Gastrocnemius medialis (tissue), 4 donors: Measurements from ENCODE around the gene ARHGAP28. TPM values are rescaled to one million over a fixed set of nuclear protein-coding genes. Genes with fewer than 3 reads are reported as not detected.
A peak's percentile ranks its signal among the peaks of the same experiment; 100 is the strongest.

ENCODE experiments used
- ATAC-seq, 2 donors: fragments of 150-250 bp; one replicate each; pipeline ENCODE4 v1.9.1; 2016
- DNase-seq, 2 donors: peaks; one replicate each; pipeline ENCODE4 v3.0.0-alpha.2; 2019
- H3K27ac ChIP-seq, 4 donors: fragments of 200-600 bp; sonication (generic); 1 replicate in 1 of 4; 2 replicates in 3 of 4; pipeline ENCODE4 v1.5.1; 2016 to 2018; ENCODE audit warnings: mild to moderate bottlenecking in 2 of 4, moderate library complexity in 1 of 4
- H3K27me3 ChIP-seq, 3 donors: fragments of 200-600 bp; sonication (generic) in 2 of 3; 1 replicate in 1 of 3; 2 replicates in 2 of 3; pipeline versions ENCODE4 v1.5.1 to v1.6.0; 2016 to 2019; ENCODE audit warnings: mild to moderate bottlenecking in 1 of 3, moderate library complexity in 1 of 3
- H3K36me3 ChIP-seq, 2 donors: fragments of 200-600 bp; sonication (generic) in 1 of 2; one replicate each; pipeline ENCODE4 v1.5.1; 2017 to 2018
- H3K4me1 ChIP-seq, 2 donors: fragments of 200-600 bp; sonication (generic) in 1 of 2; one replicate each; pipeline ENCODE4 v1.5.1; 2016 to 2017; ENCODE audit warnings: mild to moderate bottlenecking in 2 of 2
- H3K4me3 ChIP-seq, 4 donors: fragments of 200-600 bp; sonication (generic) in 3 of 4; 1 replicate in 1 of 4; 2 replicates in 3 of 4; pipeline ENCODE4 v1.5.1; 2016 to 2019; ENCODE audit warnings: mild to moderate bottlenecking in 2 of 4
- H3K9me3 ChIP-seq, 3 donors: fragments of 200-600 bp; sonication (generic) in 2 of 3; 1 replicate in 1 of 3; 2 replicates in 2 of 3; pipeline ENCODE4 v1.5.1; 2016 to 2019
- CTCF ChIP-seq, 5 experiments: fragments of 450-650 bp in 3 of 5; fragments of 200-600 bp in 2 of 5; sonication (generic) in 2 of 5; IDR thresholded peaks in 4 of 5; conservative IDR thresholded peaks in 1 of 5; 1 replicate in 4 of 5; 2 replicates in 1 of 5; pipeline ENCODE4 v1.5.1; 2016 to 2019; ENCODE audit warnings: antibody characterized with exemption in 5 of 5, mild to moderate bottlenecking in 3 of 5, moderate library complexity in 3 of 5
- POLR2A ChIP-seq, 2 donors: fragments of 450-650 bp; IDR thresholded peaks; one replicate each; pipeline ENCODE4 v1.6.1; 2017; ENCODE audit warnings: antibody characterized with exemption in 2 of 2, mild to moderate bottlenecking in 2 of 2, moderate library complexity in 2 of 2
- in situ Hi-C, 4 donors: fragments of 200-750 bp; cut with MboI; loops; one replicate each; pipeline versions ENCODE4 v1.15.0 to v1.8.0; 2017; ENCODE audit warnings: low sequenced_read_pairs in 4 of 4
- intact Hi-C: fragments of 100-400 bp; cut with DNase I; formaldehyde crosslinking; loops from one replicate; pipeline ENCODE4 v1.15.1; 2023; ENCODE audit warnings: low total_unique reads
- total RNA-seq, 4 donors: library from RNA; depleted of rRNA; stranded (reverse); fragments of >200 nt; gene quantifications; one replicate each; pipeline versions ENCODE4 v1.1.0 to v1.2.3, GENCODE V29; 2016

The ARHGAP28 gene
- total RNA-seq, 4 donors from 2014 or later: 4.6 to 17.9 (median 6.2) TPM

GRCh38 chr18:6807515-6808257, 78.2 kb downstream of the ARHGAP28 start:
- DNase-seq (no peak), ATAC-seq (peak in 1 of 2 donors; percentile 68)
- peaks cover 0 to 5% of the 10 kb centered on the region in 2 donors for H3K4me1 ChIP-seq
- peak overlapping the region in 3 of 4 donors; percentile 6 to 35 (median 9) for H3K4me3 ChIP-seq
- peaks cover 0 to 3% (median 0%) of the 10 kb centered on the region in 3 donors for H3K9me3 ChIP-seq
- H3K36me3 ChIP-seq: no peaks in the 10 kb centered on the region
- no peak for TF ChIP-seq POLR2A (IDR thresholded peaks at IDR 0.05)
- H3K27ac ChIP-seq: peak overlapping the region in 1 of 4 donors; percentile 30
- intact Hi-C loops (no loop called here), in situ Hi-C loops (loop anchor here in 1 of 4 donors (25.0 kb wide), 1 partner anchor 95 kb away; no protein-coding TSS in a partner anchor)
- H3K27me3 ChIP-seq: no peaks in the 10 kb centered on the region

GRCh38 chr18:6810191-6810590, 80.7 kb downstream of the ARHGAP28 start:
- TF ChIP-seq CTCF (IDR thresholded peaks at IDR 0.05 in 4 of 5, conservative IDR thresholded peaks at IDR 0.05 in 1 of 5) (no peak), POLR2A (IDR thresholded peaks at IDR 0.05) (no peak)
- in situ Hi-C loops: loop anchor here in 1 of 4 donors (25.0 kb wide), 1 partner anchor 98 kb away; no protein-coding TSS in a partner anchor

GRCh38 chr18:6811816-6812215, 82.3 kb downstream of the ARHGAP28 start:
- no peaks in the 10 kb centered on the region for H3K9me3 ChIP-seq
- H3K27ac ChIP-seq: no peak overlapping the region
- no peak for ATAC-seq
- no peak for TF ChIP-seq POLR2A (IDR thresholded peaks at IDR 0.05)
- TF ChIP-seq CTCF (IDR thresholded peaks at IDR 0.05 in 4 of 5, conservative IDR thresholded peaks at IDR 0.05 in 1 of 5): no peak
- H3K36me3 ChIP-seq: no peaks in the 10 kb centered on the region
- H3K4me1 ChIP-seq: peaks cover 0 to 5% of the 10 kb centered on the region in 2 donors
- intact Hi-C loops: no loop called here
- no peaks in the 10 kb centered on the region for H3K27me3 ChIP-seq
- in situ Hi-C loops: loop anchor here in 1 of 4 donors (25.0 kb wide), 1 partner anchor 100 kb away; no protein-coding TSS in a partner anchor
- DNase-seq: no peak
- H3K4me3 ChIP-seq: no peak overlapping the region

More at GRCh38 chr18:6810191-6810590, 80.7 kb downstream of the ARHGAP28 start:
- no peaks in the 10 kb centered on the region for H3K36me3 ChIP-seq
- ATAC-seq (no peak), DNase-seq (no peak)
- no peaks in the 10 kb centered on the region for H3K9me3 ChIP-seq
- H3K4me3 ChIP-seq: no peak overlapping the region
- H3K4me1 ChIP-seq: peaks cover 0 to 5% of the 10 kb centered on the region in 2 donors
- no peaks in the 10 kb centered on the region for H3K27me3 ChIP-seq
- H3K27ac ChIP-seq: no peak overlapping the region
- intact Hi-C loops: no loop called here

- Histone ChIP-seq H3K36me3 (no peaks in the 10 kb centered on the region), H3K27ac (no peak overlapping the region), H3K4me3 (no peak overlapping the region), H3K27me3 (no peaks in the 10 kb centered on the region), H3K9me3 (no peaks in the 10 kb centered on the region), H3K4me1 (no peaks in the 10 kb centered on the region)
- DNase-seq (no peak), ATAC-seq (no peak)
- in situ Hi-C loops: loop anchor here in 1 of 4 donors (25.0 kb wide), 1 partner anchor 103 kb away; no protein-coding TSS in a partner anchor
- TF ChIP-seq POLR2A (IDR thresholded peaks at IDR 0.05): no peak
- no peak for TF ChIP-seq CTCF (IDR thresholded peaks at IDR 0.05 in 4 of 5, conservative IDR thresholded peaks at IDR 0.05 in 1 of 5)
- intact Hi-C loops: no loop called here
These were observed 85.4 kb downstream of the ARHGAP28 start for GRCh38 chr18:6814882-6815425.

- ATAC-seq: no peak
- TF ChIP-seq POLR2A (IDR thresholded peaks at IDR 0.05) (no peak), CTCF (IDR thresholded peaks at IDR 0.05 in 4 of 5, conservative IDR thresholded peaks at IDR 0.05 in 1 of 5) (no peak)
- H3K9me3 ChIP-seq: no peaks in the 10 kb centered on the region
- DNase-seq: no peak
- no peak overlapping the region for H3K27ac ChIP-seq
- H3K4me3 ChIP-seq: no peak overlapping the region
- intact Hi-C loops (no loop called here), in situ Hi-C loops (loop anchor here in 1 of 4 donors (25.0 kb wide), 1 partner anchor 104 kb away; no protein-coding TSS in a partner anchor)
- H3K4me1 ChIP-seq: no peaks in the 10 kb centered on the region
- no peaks in the 10 kb centered on the region for H3K27me3 ChIP-seq
- no peaks in the 10 kb centered on the region for H3K36me3 ChIP-seq
These were observed 86.6 kb downstream of the ARHGAP28 start for GRCh38 chr18:6816154-6816553.
